ENCODE data around the gene ANKFN1. TPM values are rescaled to one million over a fixed set of nuclear protein-coding genes. Genes with fewer than 3 reads are reported as not detected.

Gene ANKFN1
- total and polyA plus RNA-seq, 10 of the 15 experiments (the other 5 are each of a cell fraction or from before 2014, with no cell fraction given) = 0.19 TPM; not detected in 9

GRCh38 chr17:56536766-56537165 lies 383.5 kb downstream of the ANKFN1 start:
- no peaks in the 10 kb centered on the region for H3K36me3 ChIP-seq (ENCODE audit: control insufficient read depth in 2 of 2, insufficient read depth in 2 of 2, low read length in 1 of 2)
- FAIRE-seq = no peak
- H3K27ac ChIP-seq (ENCODE audit: control insufficient read depth, insufficient read depth) = no peak overlapping the region
- no peak overlapping the region for H3K4me2 ChIP-seq (ENCODE audit: control insufficient read depth, insufficient read depth)
- no peak for DNase-seq (ENCODE audit: low read depth, low spot score)
- no TSS peak for BruUV-seq (replicated peaks)
- H3K4me3 ChIP-seq = no peak overlapping the region
- H4K20me1 ChIP-seq (ENCODE audit: control insufficient read depth, insufficient read depth) = no peaks in the 10 kb centered on the region
- WGBS (ENCODE audit: insufficient coverage, insufficient replicate concordance, low lambda C conversion rate, missing lambda C conversion rate) = 4% methylated on average over 1 of the region's 1 CpG
- no peak overlapping the region for H3K9ac ChIP-seq (ENCODE audit: control insufficient read depth, insufficient read depth, low read length)
- ATAC-seq = no peak
- no peaks in the 10 kb centered on the region for H3K9me3 ChIP-seq (replicated peaks; ENCODE audit: control insufficient read depth, insufficient read depth, low read length)
- no peaks in the 10 kb centered on the region for H3K79me2 ChIP-seq (ENCODE audit: control insufficient read depth, insufficient read depth, low read length)
- H3K27me3 ChIP-seq (replicated peaks in 1 of 2; ENCODE audit: control insufficient read depth in 2 of 2, insufficient read depth in 2 of 2, low read length in 1 of 2) = peaks cover 0 to 1% of the 10 kb centered on the region in 2 experiments; a peak in 2 of 4 replicates
- ChIA-PET RAD21 (ENCODE audit: unreplicated experiment) (no interaction called here), SMC1A (ENCODE audit: uncharacterized antibody, unreplicated experiment) (no interaction called here), POLR2A (no interaction called here), CTCF (interaction anchor here (0.6 kb wide), 1 partner anchor 1247 kb away, joined by 3 read pairs; no protein-coding TSS in a partner anchor)
- in situ Hi-C loops (cut with MboI) = no loop called here
- no peaks in the 10 kb centered on the region for H3K4me1 ChIP-seq (ENCODE audit: control insufficient read depth, insufficient read depth, low read length)
- intact Hi-C loops (cut with micrococcal nuclease; ENCODE audit: unreplicated experiment) = no loop called here
- H2AFZ ChIP-seq (ENCODE audit: control insufficient read depth, low read depth, low read length) = no peak overlapping the region
- TF ChIP-seq RBBP5 (conservative IDR thresholded peaks at IDR 0.05) = no peak
- TF ChIP-seq TARDBP (IDR thresholded peaks at IDR 0.05; ENCODE audit: borderline replicate concordance) = no peak
- no peak for TF ChIP-seq HSF1 (IDR thresholded peaks at IDR 0.05; ENCODE audit: low read depth, low read length)
- TF ChIP-seq BCL3 (IDR thresholded peaks at IDR 0.05; ENCODE audit: borderline replicate concordance, insufficient read depth, low read depth, low read length, poor library complexity, severe bottlenecking) = no peak
- TF ChIP-seq SREBF1 (IDR thresholded peaks at IDR 0.05; ENCODE audit: low read length) = no peak
- no peak for TF ChIP-seq PAX8 (IDR thresholded peaks at IDR 0.05)
- TF ChIP-seq RUNX3 (IDR thresholded peaks at IDR 0.05; ENCODE audit: low read length) = no peak
- no peak for TF ChIP-seq PKNOX1 (IDR thresholded peaks at IDR 0.05)
- TF ChIP-seq CHD1 (IDR thresholded peaks at IDR 0.05; ENCODE audit: low read depth, low read length) = no peak
- TF ChIP-seq BMI1 (IDR thresholded peaks at IDR 0.05; ENCODE audit: borderline replicate concordance) = no peak
- no peak for TF ChIP-seq KDM1A (IDR thresholded peaks at IDR 0.05; ENCODE audit: borderline replicate concordance)
- TF ChIP-seq CUX1 (IDR thresholded peaks at IDR 0.05; ENCODE audit: insufficient replicate concordance, low read depth, low read length) = no peak
- no peak for TF ChIP-seq RB1 (IDR thresholded peaks at IDR 0.05; ENCODE audit: borderline replicate concordance)
- no peak for TF ChIP-seq DPF2 (IDR thresholded peaks at IDR 0.05)
